T-helper 2 cell treated with Interferon-gamma antibody and Interleukin-4, amounts not matched to agents 5 μg/mL and 100 μg/mL, for 36 hours (primary cell): ENCODE measurements around the gene TP63.
A peak's percentile ranks its signal among the peaks of the same experiment; 100 is the strongest.

Experiments used
- DNase-seq: peaks from one replicate; pipeline ENCODE4 v3.0.0; 2021; ENCODE audit warnings: low spot score
- H3K27ac Mint-ChIP-seq: one replicate; pipeline ENCODE4 v1.8.0; 2021; ENCODE audit warnings: mild to moderate bottlenecking, mixed read lengths
- H3K27me3 Mint-ChIP-seq: one replicate; pipeline ENCODE4 v1.8.0; 2021; ENCODE audit warnings: low read depth, mixed read lengths
- H3K36me3 Mint-ChIP-seq: one replicate; pipeline ENCODE4 v1.8.0; 2021; ENCODE audit warnings: low read depth, mixed read lengths
- H3K4me1 Mint-ChIP-seq: one replicate; pipeline ENCODE4 v1.8.0; 2021; ENCODE audit warnings: low read depth, mixed read lengths
- H3K4me3 Mint-ChIP-seq: one replicate; pipeline ENCODE4 v1.8.0; 2022; ENCODE audit warnings: mild to moderate bottlenecking, moderate library complexity, mixed read lengths
- H3K9me3 Mint-ChIP-seq: one replicate; pipeline ENCODE4 v1.8.0; 2021; ENCODE audit warnings: mixed read lengths

Gene TP63

DNA sequence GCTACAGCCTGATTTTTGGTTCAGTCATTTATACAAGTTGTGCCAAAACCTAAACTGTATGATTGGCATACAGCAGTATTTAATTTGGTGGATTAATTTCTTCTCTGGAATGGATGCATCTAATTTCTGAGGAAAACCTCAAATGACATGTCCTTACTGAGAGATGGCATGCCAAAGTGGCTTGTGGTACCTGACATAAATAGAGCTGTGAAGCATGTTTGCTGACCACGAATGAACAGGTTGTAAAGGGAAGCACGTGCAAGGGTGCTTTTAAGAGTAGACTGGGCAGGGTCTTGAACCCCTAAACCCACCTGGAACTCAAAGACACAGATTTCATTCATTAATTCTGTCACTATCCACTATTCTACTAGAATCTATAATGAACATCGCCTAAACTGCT is 77.2 kb downstream of the TP63 start:
- H3K27ac Mint-ChIP-seq: no peak overlapping the region
- no peaks in the 10 kb centered on the region for H3K9me3 Mint-ChIP-seq
- H3K4me1 Mint-ChIP-seq: peaks cover 13% of the 10 kb centered on the region
- H3K4me3 Mint-ChIP-seq: no peak overlapping the region
- peaks cover 2% of the 10 kb centered on the region for H3K27me3 Mint-ChIP-seq
- no peak for DNase-seq
- H3K36me3 Mint-ChIP-seq: peaks cover 2% of the 10 kb centered on the region

DNA sequence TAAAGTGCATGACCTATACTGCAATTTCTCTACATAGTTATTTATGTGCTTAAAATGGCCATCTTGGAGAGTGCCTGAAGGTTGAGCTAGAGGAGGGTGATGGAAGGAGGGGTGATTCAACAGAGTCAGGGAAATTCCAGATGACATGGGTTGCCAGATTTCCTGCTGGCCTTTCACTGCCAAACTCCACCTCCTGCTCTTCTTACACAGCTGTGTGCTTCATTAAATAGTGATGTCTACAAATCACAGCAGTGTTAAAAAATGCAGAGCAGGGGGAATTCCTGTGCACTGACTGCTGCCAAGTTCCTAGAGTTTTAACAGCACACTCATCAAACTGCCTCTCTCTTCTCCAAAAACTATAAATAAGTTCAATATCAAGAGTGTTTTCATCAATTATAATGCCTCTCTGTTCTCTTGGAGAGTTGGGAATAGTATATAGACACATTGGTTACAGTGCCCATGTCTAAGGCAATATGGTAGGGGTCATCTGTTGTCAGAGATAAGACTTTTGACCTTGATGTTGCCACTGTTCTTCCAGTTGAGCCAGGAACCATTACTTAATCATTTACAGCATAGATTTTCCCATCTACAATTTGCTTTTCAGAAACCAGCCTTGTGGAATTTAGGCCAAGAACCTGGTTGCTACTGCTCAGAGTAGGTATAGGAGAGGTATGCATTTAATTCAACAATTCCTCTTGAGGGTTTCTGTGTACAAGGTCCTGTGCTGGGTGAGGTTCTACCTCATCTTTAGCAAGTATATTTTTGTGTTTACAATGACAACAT is 79.6 kb downstream of the TP63 start:
- Mint-ChIP-seq H3K27me3 (peaks cover 2% of the 10 kb centered on the region), H3K9me3 (no peaks in the 10 kb centered on the region), H3K36me3 (peaks cover 2% of the 10 kb centered on the region), H3K4me3 (no peak overlapping the region), H3K27ac (no peak overlapping the region), H3K4me1 (peaks cover 26% of the 10 kb centered on the region)
- DNase-seq: peak; percentile 21

DNA sequence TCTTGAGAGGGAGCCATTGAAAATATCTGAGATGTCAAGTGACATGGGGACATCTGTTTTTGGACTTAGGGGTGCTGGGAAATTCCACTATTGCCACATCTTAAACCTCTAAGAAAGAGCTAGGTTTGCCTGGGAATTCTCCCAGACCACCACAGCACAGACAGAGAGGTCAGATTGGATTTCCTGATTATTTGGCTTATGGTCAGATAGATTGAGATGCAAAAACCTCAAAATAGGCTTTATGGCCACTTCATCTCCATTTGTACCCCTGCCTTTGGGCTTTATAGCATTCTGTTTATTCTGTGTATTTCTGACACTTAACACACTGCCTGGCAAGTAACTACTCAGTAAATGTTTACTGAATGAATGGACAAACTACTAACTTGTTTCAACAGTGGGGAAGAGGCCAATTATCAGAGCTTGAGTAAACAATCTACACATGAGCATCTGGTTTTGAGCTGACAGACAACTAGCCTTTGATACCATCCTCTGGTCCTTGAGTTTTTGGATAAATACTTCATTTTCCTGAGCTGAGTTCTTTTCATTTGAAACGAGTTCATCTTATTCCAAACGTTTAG is 81.8 kb downstream of the TP63 start:
- Mint-ChIP-seq H3K4me3 (no peak overlapping the region), H3K9me3 (no peaks in the 10 kb centered on the region), H3K4me1 (peaks cover 24% of the 10 kb centered on the region), H3K27me3 (no peaks in the 10 kb centered on the region), H3K27ac (no peak overlapping the region), H3K36me3 (peaks cover 2% of the 10 kb centered on the region)
- DNase-seq: no peak

DNA sequence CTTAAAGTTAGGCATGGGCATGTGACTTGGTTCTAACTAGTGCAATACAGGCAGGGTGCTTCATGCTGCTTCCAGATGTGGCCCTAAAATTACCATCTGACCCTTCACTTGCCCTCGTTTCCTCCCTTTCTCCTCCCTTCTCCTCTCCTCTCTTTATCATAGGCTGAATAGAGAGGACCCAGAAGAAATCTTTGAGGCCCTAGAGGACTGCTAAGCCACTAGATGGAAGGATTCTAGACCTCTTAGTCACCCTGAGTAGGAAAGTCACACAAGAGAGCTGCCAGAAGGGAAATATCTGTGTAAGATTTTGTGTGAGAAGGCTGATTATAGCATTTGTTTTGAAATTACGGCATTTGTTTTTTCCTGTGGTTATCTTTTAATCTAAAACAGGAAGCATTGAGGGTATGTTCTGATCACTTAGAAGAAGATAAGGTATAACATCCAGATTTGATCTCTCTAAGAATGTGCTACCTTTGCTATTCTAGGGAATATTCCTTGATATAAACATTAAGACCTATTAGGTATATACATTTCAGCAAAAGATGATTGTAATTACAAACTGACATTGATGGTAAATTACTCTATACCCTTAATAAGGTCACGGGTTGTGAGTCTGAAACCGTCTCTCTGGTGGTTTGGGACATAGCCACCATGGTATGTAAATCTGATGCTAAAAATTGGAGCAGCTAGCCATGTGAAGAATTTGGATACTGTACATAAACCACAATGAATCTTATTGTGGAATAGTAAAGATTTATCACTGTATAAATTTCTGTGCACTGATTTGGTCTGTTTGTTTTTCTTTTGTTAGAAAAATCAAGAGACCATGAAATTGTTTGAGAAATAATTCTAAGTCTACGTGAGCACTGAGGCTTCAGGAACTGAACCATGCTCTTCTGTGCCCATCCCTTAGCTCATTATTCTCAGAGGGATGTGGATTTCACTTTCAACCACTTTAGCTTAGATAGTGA is 84.1 kb downstream of the TP63 start:
- peaks cover 2% of the 10 kb centered on the region for H3K36me3 Mint-ChIP-seq
- peak overlapping the region; percentile 10 for H3K4me3 Mint-ChIP-seq
- no peak overlapping the region for H3K27ac Mint-ChIP-seq
- no peak for DNase-seq
- peaks cover 19% of the 10 kb centered on the region for H3K4me1 Mint-ChIP-seq
- no peaks in the 10 kb centered on the region for H3K9me3 Mint-ChIP-seq
- H3K27me3 Mint-ChIP-seq: no peaks in the 10 kb centered on the region

DNA sequence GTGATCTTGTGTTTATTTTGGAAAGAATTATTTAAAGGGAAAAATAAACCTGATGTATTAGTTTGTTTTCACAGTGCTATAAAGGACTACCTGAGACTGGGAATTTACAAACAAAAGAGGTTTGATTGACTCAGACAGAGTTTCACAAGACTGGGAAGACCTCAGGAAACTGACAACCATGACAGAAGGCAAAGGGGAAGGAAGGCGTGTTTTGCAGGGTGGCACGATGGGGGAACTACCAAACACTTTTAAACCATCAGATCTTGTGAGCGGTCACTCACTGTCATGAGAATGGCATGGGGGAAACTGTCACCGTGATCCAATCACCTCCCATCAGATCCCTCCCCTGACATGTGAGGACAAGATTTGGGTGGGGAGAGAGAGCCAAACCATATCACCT is 87.0 kb downstream of the TP63 start:
- Mint-ChIP-seq H3K4me1 (peaks cover 13% of the 10 kb centered on the region), H3K9me3 (no peaks in the 10 kb centered on the region), H3K4me3 (no peak overlapping the region), H3K27me3 (no peaks in the 10 kb centered on the region), H3K27ac (no peak overlapping the region), H3K36me3 (no peaks in the 10 kb centered on the region)
- DNase-seq: no peak

DNA sequence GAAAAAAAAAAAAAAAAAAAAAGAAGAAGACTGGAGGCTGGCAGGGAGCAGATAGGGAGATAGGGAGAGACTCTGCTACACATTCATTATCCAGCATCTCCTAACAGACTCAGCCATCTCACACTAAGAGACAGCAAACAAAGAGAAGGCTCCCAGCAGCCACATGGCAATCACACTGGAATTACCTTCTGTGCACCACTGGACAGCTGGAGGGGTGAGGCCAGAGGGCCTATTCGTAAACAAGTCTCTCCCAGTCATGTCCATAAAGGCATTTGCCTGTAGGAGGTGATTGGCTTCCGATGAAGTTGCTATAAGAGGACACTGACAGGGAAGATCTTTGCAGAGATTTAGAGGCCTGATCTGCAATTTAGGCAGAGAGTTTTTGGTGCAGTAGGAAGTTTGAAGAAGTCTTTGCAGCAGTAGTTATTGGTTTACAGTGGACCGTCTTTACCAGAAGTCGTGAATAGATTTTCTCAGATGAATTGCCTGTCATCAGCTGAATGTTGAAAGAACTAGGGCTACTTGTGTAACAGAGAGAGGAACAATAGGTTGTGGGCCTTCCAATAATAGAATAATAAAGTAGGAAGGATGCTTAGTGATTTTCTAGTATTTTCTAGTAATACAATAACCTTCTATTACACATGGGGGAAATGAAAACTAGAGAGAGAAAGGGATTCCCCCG is 89.7 kb downstream of the TP63 start:
- Mint-ChIP-seq H3K27ac (no peak overlapping the region), H3K27me3 (no peaks in the 10 kb centered on the region), H3K4me3 (no peak overlapping the region), H3K36me3 (no peaks in the 10 kb centered on the region), H3K4me1 (no peaks in the 10 kb centered on the region), H3K9me3 (no peaks in the 10 kb centered on the region)
- no peak for DNase-seq

DNA sequence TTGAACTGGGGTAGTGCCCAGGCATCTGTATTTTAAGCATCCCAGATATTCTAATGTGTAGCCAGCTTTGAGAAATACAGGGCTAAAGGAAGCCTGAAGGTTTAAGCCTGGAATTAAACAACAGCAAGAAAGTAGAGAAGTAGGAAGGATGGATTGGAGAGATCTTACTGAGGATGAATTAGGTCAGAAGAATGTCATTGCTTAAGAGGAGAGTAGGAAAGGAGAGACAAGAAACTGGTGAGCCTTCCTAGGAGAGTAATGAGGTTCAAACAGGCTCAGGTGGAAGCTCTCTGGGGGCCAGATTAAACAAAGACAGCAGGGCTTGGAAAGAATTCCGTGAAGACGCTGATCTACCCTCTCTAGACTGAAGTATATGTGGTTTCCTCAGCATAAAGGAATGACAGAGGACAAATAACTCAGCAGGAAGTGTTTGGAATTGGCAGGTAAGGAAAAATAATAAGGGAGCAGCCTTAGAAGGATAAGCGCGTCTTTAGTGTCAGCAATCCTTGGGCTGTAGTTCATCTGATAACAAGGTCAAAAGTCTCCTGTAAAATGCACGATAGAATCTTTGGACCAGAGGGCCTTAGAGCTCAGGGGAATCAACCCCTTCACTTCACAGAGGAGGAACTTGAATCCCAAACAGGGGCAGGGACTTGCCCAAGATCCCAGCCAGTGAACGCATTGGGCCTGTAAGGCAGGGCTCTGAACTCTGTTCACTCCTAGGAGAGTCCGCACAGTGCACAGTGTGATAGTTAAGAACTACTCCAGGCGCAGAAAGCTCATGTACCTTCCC is 90.9 kb downstream of the TP63 start:
- H3K27ac Mint-ChIP-seq: no peak overlapping the region
- no peaks in the 10 kb centered on the region for H3K9me3 Mint-ChIP-seq
- no peaks in the 10 kb centered on the region for H3K4me1 Mint-ChIP-seq
- H3K4me3 Mint-ChIP-seq: no peak overlapping the region
- no peaks in the 10 kb centered on the region for H3K27me3 Mint-ChIP-seq
- no peaks in the 10 kb centered on the region for H3K36me3 Mint-ChIP-seq
- no peak for DNase-seq

DNA sequence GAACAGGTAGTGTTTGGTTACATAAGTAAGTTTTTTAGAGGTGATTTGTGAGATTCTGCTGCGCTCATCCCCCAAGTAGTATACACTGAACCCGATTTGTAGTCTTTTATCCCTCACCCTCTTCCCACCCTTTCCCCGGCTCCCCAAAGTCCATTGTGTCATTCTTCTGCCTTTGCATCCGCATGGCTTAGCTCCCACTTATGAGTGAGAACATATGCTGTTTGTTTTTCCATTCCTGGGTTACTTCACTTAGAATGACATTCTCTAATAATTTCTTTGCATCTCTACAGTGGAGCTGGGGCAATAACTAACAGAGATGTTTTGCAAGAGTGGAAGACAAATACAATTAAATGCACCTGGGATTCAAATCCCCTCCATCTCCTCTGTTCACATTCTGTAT is 93.2 kb downstream of the TP63 start:
- Mint-ChIP-seq H3K27ac (no peak overlapping the region), H3K27me3 (no peaks in the 10 kb centered on the region), H3K9me3 (no peaks in the 10 kb centered on the region), H3K36me3 (no peaks in the 10 kb centered on the region), H3K4me3 (no peak overlapping the region), H3K4me1 (no peaks in the 10 kb centered on the region)
- no peak for DNase-seq

DNA sequence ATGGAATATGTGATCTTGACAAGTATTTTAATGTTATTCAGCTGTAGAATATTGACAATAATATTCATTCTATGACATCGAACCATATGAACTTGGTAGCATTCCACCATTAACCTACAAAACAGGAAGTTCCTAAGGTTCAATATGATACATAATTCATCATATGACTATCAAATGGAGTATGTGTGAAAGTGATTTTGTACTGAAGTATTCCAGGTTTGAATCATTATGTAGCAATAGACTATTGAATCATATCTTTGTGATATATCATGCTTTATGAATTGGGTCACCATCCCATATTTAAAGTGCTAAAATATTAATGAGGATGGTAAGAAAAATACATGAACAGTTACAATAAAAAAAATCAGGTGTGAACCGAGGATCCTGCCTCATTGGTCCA is 95.1 kb downstream of the TP63 start:
- no peak for DNase-seq
- no peaks in the 10 kb centered on the region for H3K27me3 Mint-ChIP-seq
- no peak overlapping the region for H3K4me3 Mint-ChIP-seq
- H3K36me3 Mint-ChIP-seq: no peaks in the 10 kb centered on the region
- no peaks in the 10 kb centered on the region for H3K9me3 Mint-ChIP-seq
- H3K4me1 Mint-ChIP-seq: no peaks in the 10 kb centered on the region
- no peak overlapping the region for H3K27ac Mint-ChIP-seq

DNA sequence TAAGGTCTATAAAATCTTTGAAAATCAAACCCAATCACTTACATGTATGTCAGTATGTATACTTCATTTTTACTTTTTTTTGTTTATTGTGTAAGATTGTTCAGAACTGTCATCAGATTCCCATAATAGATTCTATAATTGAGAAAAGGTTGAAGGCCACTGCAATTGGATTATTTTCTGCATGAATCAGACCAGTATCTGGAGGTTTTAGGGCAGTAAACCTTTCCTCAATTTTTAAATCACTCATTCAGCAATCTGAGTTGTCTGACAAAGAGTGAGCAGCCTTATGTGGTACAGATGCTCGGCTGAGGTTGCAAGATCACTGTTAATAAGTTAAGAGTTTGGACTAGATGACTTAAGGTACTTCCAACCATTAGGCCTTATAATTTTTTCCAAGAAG is 96.0 kb downstream of the TP63 start:
- Mint-ChIP-seq H3K4me3 (no peak overlapping the region), H3K27ac (no peak overlapping the region), H3K36me3 (no peaks in the 10 kb centered on the region), H3K4me1 (no peaks in the 10 kb centered on the region), H3K27me3 (no peaks in the 10 kb centered on the region), H3K9me3 (no peaks in the 10 kb centered on the region)
- DNase-seq: no peak

DNA sequence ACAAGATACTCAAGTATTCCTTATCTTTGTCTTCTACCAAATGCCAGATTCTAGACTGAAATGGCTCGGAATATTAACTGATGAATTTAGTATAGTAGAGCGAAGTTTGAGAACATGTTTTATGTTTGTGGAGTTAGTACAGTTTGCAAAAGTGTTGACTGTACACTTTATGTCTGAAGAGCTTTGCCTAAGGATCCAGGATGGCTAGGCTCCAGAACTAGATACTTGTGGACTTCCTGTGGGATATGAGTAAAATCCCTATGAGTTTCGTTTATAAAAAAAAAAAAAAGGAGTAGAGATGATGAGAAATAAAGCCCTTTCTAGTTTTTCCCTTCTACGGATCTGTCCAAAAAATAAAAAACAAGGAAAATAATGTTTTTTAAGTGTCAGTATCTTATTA is 96.7 kb downstream of the TP63 start:
- no peaks in the 10 kb centered on the region for H3K27me3 Mint-ChIP-seq
- no peak overlapping the region for H3K27ac Mint-ChIP-seq
- no peaks in the 10 kb centered on the region for H3K4me1 Mint-ChIP-seq
- DNase-seq: no peak
- H3K4me3 Mint-ChIP-seq: no peak overlapping the region
- H3K36me3 Mint-ChIP-seq: no peaks in the 10 kb centered on the region
- H3K9me3 Mint-ChIP-seq: no peaks in the 10 kb centered on the region

DNA sequence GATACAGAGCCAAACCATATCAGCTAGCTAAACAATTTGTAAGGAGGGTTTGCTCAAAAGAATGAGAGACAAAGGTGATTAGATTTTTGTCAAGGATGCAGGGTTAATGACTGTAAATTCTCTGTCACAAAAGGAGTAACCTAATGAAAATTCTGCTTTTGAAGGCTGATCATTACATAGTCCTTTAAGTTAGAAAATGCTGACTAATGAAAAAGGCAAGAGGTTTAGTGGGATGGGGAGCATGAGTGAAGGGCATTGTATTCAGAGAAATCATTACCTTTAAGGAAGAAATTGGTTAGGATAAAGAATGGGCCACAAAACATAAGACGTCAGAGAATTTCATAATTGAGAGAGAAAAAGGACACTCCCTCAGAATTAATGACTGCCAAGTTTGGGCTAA is 97.7 kb downstream of the TP63 start:
- no peak for DNase-seq
- H3K27me3 Mint-ChIP-seq: no peaks in the 10 kb centered on the region
- H3K36me3 Mint-ChIP-seq: no peaks in the 10 kb centered on the region
- H3K4me3 Mint-ChIP-seq: no peak overlapping the region
- H3K9me3 Mint-ChIP-seq: no peaks in the 10 kb centered on the region
- no peak overlapping the region for H3K27ac Mint-ChIP-seq
- no peaks in the 10 kb centered on the region for H3K4me1 Mint-ChIP-seq

DNA sequence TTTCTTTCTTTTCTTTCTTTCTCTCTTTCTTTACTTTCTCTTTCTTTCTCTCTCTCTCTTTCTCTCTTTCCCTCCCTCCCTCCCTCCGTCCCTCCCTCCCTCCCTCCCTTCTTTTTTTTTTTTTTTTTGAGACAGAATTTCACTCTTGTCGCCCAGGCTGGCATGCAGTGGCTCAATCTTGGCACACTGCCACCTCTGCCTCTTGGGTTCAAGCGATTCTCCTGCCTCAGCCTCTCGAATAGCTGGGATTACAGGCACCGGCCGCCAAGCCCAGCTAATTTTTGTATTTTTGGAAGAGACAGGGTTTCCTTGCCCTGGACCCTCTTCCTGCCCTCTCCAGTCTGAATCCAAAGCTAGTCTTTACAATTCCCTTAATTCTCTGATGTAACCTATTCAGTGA is 102.9 kb downstream of the TP63 start:
- Mint-ChIP-seq H3K36me3 (no peaks in the 10 kb centered on the region), H3K27ac (no peak overlapping the region), H3K4me1 (no peaks in the 10 kb centered on the region), H3K9me3 (peaks cover 4% of the 10 kb centered on the region), H3K4me3 (no peak overlapping the region), H3K27me3 (no peaks in the 10 kb centered on the region)
- DNase-seq: no peak
